ENCODE data around the gene CCL1.

The CCL1 gene, protein sequence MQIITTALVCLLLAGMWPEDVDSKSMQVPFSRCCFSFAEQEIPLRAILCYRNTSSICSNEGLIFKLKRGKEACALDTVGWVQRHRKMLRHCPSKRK

DNA sequence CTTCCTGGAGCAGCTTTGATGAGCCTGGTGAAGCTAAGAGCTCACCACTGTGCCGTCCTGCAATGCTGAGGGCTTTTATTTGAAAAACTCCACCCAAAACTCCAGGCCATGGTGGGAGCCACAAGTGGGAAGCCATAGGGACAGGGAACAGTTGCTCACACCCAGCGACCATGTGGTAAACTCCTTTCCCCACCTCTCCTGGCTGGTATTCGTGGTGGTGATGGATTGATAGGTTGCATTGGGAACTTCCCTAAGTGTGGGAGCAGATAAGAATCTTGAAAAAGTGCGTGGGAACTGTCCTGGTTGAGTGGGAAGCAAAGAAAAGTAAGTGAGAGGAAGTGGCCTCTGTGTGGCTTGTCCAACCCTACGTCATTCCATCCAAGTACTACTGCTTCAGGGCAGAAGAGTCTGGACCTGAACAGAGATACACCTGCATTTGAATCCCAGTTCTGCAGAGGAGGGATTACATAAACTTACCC is at the start of gene CCL1:
Gene CCL1 (minus strand): TSS at position 51 of the 479 bp plus-strand sequence. CDS start 72 bp downstream, outside the sequence.
- Mint-ChIP-seq H3K4me1 (peaks cover 31% of the 10 kb centered on the region), H3K36me3 (no peaks in the 10 kb centered on the region), H3K27ac (peak within 1 kb of the TSS; percentile 43), H3K4me3 (no peak within 1 kb of the TSS), H3K27me3 (peaks cover 20% of the 10 kb centered on the region), H3K9me3 (no peaks in the 10 kb centered on the region)
- no peak for ATAC-seq

DNA sequence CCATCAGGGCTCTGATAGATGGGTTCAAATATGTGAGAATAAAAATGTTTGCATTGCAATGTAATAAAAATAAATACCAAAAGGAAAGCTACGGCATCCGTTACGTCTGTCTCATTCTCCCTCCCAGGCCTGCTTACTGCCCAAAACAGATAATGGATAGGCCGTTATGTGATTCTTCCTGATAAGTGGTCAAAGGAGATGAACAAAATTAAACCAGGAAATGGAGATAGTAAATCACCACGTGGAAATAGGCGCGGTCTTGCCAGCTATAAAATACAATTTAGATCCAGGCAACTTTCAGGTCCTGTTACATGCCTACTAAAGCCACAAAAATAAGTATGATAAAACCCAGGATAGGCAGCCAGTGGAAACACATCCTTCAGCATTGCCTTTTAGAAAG is 49.5 kb upstream of the CCL1 start:
- H3K4me1 Mint-ChIP-seq, result no peaks in the 10 kb centered on the region
- no peak overlapping the region for H3K27ac Mint-ChIP-seq
- H3K27me3 Mint-ChIP-seq, result peaks cover 61% of the 10 kb centered on the region
- H3K4me3 Mint-ChIP-seq, result no peak overlapping the region
- ATAC-seq, result no peak
- H3K36me3 Mint-ChIP-seq, result no peaks in the 10 kb centered on the region
- H3K9me3 Mint-ChIP-seq, result no peaks in the 10 kb centered on the region

DNA sequence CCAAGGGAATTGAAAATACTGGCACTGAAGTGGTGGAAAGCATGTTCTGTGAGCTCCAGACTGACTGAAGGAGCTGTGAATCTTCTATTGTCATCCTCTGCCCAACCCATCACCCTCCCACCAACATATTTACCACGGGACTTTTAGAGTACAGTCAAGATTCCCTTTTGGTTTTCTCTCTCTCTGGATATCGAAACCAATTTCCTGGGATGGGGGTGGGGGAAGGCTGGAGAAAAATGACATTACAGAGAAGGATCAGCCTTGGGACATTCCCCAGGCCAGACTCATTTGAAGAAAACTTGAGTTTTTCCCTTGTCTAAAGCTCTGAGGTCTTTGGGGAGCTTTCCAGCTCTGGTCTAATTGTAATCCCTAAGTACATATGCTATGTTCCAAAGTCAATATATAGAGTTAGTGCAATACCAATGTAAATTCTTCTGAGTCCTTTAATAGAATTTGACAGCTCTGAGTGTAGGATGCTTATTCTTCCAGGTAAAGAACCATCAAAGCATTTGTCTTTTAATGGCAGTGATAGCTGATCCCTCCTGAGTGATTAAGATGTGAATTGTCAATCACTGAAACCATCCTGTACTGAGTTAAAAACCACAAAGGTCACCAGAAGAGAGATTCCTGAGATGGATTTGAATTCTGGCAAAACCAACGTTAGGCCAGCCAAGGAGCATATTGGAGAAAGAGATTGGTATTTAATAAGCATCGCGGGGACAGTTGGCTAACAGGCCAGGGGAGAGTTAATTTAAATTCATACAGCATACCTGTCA is 48.8 kb upstream of the CCL1 start:
- no peaks in the 10 kb centered on the region for H3K36me3 Mint-ChIP-seq
- peaks cover 68% of the 10 kb centered on the region for H3K27me3 Mint-ChIP-seq
- no peaks in the 10 kb centered on the region for H3K9me3 Mint-ChIP-seq
- H3K27ac Mint-ChIP-seq, result no peak overlapping the region
- no peak overlapping the region for H3K4me3 Mint-ChIP-seq
- ATAC-seq, result peak; percentile 36
- H3K4me1 Mint-ChIP-seq, result no peaks in the 10 kb centered on the region

DNA sequence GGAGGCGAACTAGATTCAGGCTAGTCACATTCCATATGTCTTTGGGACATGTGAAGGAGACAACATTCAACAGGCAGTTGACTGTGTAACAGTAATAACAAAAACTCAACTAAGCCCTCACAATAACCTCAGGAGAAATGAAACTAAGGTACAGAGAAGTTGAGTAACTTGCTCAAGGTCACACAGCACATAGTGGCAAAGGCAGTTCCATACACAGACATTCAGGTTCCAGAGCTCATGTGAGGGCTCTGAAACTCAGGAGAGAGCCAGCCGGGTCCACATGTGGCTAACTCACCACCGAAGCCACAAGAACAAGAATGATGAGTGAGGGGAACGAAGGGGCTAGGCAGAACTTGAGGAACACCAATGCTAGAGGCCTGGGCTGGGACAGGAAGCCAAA is 46.3 kb upstream of the CCL1 start:
- no peak overlapping the region for H3K27ac Mint-ChIP-seq

DNA sequence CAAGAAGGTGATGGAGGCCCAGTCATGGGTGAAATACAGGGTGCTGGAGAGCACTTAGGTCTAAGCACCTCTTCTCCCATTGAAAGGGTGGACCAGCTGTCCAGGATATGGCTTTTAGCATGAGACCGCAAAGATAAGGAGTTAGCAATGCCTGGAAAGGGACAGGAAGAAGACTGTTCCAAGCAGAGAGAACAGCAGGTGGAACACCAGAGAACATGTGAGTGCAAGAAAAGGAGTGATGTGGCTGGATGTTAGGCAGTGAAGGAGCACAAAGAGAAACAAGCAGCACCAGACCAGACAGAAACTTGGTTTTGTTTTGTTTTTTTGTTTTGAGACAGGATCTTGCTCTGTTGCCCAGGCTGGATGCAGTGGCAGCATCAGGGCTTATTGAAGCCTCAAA is 45.4 kb upstream of the CCL1 start:
- Mint-ChIP-seq H3K36me3 (no peaks in the 10 kb centered on the region), H3K4me3 (no peak overlapping the region), H3K9me3 (no peaks in the 10 kb centered on the region), H3K4me1 (no peaks in the 10 kb centered on the region), H3K27ac (no peak overlapping the region), H3K27me3 (peaks cover 48% of the 10 kb centered on the region)
- ATAC-seq, result no peak

More for the DNA sequence above, 46.3 kb upstream of the CCL1 start:
- Mint-ChIP-seq H3K9me3 (no peaks in the 10 kb centered on the region), H3K27me3 (peaks cover 55% of the 10 kb centered on the region), H3K4me1 (no peaks in the 10 kb centered on the region), H3K36me3 (no peaks in the 10 kb centered on the region), H3K4me3 (no peak overlapping the region)
- ATAC-seq, result no peak

DNA sequence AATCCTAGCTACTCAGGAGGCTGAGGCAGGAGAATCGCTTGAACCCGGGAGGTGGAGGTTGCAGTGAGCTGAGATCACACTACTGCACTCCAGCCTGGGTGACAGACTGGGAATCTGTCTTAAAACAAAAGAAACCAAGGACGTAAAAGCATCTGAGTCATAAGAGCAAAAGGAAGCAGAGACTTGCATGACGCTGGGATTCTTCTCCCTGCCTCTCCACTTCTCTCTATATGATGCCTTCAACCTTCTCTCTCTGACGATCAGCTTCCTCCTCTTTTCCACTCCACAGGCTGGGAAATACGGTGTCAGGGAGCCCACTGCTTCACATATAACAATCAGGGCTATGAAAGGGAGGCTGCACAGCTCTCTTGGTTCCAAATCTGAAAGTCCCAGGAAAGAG is 43.2 kb upstream of the CCL1 start:
- Mint-ChIP-seq H3K36me3 (no peaks in the 10 kb centered on the region), H3K27ac (no peak overlapping the region), H3K4me1 (no peaks in the 10 kb centered on the region), H3K9me3 (no peaks in the 10 kb centered on the region), H3K27me3 (peaks cover 45% of the 10 kb centered on the region), H3K4me3 (no peak overlapping the region)
- ATAC-seq, result no peak

DNA sequence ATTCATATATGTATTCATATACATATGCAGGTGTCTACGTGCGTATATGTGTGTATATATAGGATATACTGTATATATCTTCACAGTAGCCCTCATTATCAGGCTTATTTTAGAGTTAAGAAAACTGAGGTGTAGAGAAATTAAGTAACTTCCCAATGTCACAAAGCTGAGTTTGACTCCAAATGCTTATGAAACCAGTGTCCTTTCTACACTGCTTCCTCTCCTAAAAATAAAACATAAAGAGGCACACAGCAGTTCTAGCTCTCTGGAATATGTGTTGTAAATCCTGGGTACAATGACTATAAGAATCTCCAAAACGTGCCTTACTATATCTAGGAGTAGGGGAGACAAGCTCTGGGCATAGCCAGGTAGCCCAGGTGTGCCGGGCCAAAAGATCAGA is 40.0 kb upstream of the CCL1 start:
- Mint-ChIP-seq H3K36me3 (no peaks in the 10 kb centered on the region), H3K4me1 (peaks cover 29% of the 10 kb centered on the region), H3K27me3 (peaks cover 16% of the 10 kb centered on the region), H3K9me3 (no peaks in the 10 kb centered on the region), H3K27ac (no peak overlapping the region), H3K4me3 (no peak overlapping the region)
- no peak for ATAC-seq

DNA sequence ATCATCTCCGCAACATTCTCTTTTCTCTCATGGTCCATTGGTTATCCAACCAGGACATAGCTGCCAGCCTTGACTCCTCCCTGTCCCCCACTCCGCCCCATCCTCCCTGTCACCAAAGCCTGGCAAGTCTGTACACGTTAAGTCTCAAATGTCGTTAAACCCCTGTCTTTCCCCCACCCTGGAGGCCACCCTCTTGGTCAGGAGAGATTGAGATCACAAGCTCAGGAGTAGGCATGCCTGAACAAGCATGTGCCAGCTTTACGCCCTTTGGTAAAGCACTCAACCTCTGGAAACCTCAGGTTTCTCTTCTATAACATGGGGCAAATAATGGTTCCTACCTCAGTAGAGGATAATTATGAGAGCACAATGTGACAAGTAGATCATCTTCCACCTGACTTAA is 38.1 kb upstream of the CCL1 start:
- no peak for ATAC-seq
- no peak overlapping the region for H3K4me3 Mint-ChIP-seq
- no peaks in the 10 kb centered on the region for H3K27me3 Mint-ChIP-seq
- H3K27ac Mint-ChIP-seq, result no peak overlapping the region
- H3K36me3 Mint-ChIP-seq, result no peaks in the 10 kb centered on the region
- no peaks in the 10 kb centered on the region for H3K9me3 Mint-ChIP-seq
- peaks cover 41% of the 10 kb centered on the region for H3K4me1 Mint-ChIP-seq

DNA sequence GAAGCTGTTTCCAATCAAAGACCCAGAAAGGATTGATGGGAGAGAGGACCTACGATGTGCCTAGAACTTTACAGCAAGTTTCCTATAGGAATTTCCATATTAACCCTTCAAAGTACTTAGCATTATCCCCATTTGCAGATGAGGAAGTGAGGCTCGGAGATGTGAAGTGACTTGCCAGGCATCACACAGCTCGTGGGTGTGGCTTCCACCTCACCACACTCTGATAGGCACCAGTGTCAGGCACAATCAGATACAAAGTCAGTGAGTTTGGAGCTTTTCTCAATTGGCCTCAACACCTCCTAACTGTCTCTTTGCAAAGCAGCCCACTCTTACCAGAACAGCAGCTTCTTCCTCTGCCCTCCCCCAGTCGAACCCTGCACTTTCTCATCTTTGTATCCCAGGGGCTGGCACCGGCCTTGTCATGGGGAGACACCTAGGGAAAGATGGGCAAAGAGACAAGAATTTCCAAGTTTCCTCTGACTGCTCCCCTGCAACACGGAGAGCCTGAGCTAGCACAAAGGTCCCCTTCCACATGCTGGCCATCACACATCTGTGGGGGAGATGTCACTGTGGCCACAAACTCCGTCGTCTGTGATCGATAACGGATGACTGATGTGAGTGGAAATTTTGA is 37.4 kb upstream of the CCL1 start:
- H3K36me3 Mint-ChIP-seq, result no peaks in the 10 kb centered on the region
- H3K9me3 Mint-ChIP-seq, result no peaks in the 10 kb centered on the region
- H3K27me3 Mint-ChIP-seq, result no peaks in the 10 kb centered on the region
- H3K4me3 Mint-ChIP-seq, result no peak overlapping the region
- no peak overlapping the region for H3K27ac Mint-ChIP-seq
- ATAC-seq, result no peak
- H3K4me1 Mint-ChIP-seq, result peaks cover 41% of the 10 kb centered on the region

DNA sequence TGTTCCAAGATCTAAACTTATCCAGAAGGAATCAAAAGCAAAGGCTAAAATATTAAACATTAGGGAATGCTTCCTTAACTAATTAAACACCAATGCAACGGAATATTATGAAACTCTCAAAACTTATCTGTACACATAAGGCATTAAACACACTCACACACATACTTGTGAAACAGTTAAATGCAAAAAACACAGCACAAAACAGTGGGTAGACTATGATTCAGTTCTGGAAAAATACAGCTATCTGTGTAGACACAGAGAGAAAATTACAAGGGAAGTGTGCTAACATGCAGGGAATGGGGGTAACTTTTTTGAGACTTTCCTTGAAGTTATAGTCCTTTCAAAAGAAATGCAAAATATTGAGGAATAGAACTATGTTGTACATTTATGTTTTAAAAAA is 36.7 kb upstream of the CCL1 start:
- ATAC-seq, result no peak
- Mint-ChIP-seq H3K9me3 (no peaks in the 10 kb centered on the region), H3K4me1 (peaks cover 41% of the 10 kb centered on the region), H3K36me3 (no peaks in the 10 kb centered on the region), H3K27me3 (peaks cover 6% of the 10 kb centered on the region), H3K4me3 (no peak overlapping the region), H3K27ac (peak overlapping the region; percentile 73)

DNA sequence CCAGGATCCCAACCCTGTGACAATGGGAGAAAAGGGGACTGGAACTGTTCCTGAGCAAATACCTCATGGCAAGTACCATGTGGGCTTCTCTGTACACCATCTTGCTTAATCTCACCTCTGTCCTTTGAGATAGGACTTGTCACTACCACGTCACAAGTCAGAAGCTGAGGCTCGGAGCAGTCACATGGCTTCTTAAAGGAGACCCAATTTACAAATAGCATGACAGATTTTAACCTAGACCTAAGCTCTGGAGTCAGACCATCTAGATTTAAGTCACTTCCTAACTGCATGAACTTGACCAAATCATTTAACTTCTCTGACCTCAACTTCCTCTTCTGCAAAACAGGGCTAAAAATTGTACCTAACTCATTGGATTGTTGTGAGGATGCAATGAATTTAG is 36.0 kb upstream of the CCL1 start:
- peak; percentile 94 for ATAC-seq
- H3K27ac Mint-ChIP-seq, result peak overlapping the region; percentile 73
- H3K4me3 Mint-ChIP-seq, result no peak overlapping the region
- H3K4me1 Mint-ChIP-seq, result peaks cover 41% of the 10 kb centered on the region
- no peaks in the 10 kb centered on the region for H3K36me3 Mint-ChIP-seq
- no peaks in the 10 kb centered on the region for H3K9me3 Mint-ChIP-seq
- H3K27me3 Mint-ChIP-seq, result peaks cover 13% of the 10 kb centered on the region

DNA sequence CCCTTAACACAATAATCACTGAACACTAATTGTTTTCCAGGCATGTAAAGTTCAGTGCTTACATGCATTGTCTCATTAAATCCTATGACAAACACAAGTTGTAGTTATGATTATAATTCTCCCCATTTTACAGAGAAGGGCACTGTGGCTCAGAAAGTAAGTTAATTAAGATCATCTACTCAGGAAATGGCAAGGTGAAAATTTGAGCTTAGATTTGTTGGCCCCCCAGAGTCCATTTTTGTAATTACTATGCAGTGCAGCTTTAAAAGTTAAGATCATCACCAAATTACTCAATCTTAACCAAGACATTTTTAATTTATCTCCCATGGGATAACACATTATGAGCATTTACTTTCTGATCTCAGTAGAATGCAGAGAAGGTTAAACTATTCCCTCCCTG is 34.2 kb upstream of the CCL1 start:
- H3K4me3 Mint-ChIP-seq, result no peak overlapping the region

DNA sequence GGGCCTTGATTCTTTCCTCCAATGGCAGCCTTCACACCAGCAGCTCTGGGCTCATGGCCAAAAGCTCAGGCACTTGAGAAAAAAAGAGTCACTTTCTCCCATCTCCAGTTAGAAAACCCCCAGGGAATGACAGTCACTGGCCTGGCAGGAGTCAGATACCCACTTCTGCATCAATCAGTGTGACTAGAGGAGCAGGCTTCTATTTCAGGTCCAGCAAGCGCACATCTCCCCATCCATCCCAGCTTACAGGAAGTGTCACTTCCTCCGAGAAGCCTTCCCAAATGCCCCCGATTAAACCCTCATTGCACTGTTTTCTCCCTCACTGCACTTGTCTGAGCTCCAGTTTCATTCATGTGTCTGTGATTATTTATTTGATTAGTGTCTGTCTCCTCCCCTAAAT is 30.4 kb upstream of the CCL1 start:
- Mint-ChIP-seq H3K9me3 (no peaks in the 10 kb centered on the region), H3K27ac (no peak overlapping the region), H3K36me3 (no peaks in the 10 kb centered on the region), H3K27me3 (peaks cover 18% of the 10 kb centered on the region), H3K4me1 (peaks cover 49% of the 10 kb centered on the region), H3K4me3 (no peak overlapping the region)
- peak; percentile 37 for ATAC-seq

More for the DNA sequence above, 34.2 kb upstream of the CCL1 start:
- Mint-ChIP-seq H3K27me3 (peaks cover 18% of the 10 kb centered on the region), H3K27ac (peak overlapping the region; percentile 73), H3K9me3 (no peaks in the 10 kb centered on the region), H3K4me1 (peaks cover 53% of the 10 kb centered on the region), H3K36me3 (no peaks in the 10 kb centered on the region)
- ATAC-seq, result no peak

DNA sequence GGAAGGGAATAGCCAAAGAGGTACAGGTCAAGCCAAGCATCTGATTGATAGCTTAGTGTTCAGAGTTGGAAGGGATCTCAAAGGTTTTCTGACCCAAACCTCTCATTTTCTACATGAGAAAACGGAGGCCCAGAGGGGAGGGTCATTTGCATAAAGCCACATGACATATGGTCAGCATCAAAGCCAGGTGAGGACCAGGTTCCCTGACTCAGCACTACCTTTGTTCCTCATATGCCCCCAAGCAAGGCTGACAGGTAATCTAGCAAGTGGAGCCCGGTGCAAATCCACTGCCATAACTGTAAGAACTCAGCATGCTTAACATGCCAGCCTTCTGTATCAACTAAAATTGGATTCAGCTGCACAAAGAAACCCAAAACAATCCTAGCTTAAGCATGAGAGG is 28.2 kb upstream of the CCL1 start:
- H3K36me3 Mint-ChIP-seq, result no peaks in the 10 kb centered on the region
- H3K27ac Mint-ChIP-seq, result peak overlapping the region; percentile 4
- no peaks in the 10 kb centered on the region for H3K9me3 Mint-ChIP-seq
- peaks cover 25% of the 10 kb centered on the region for H3K27me3 Mint-ChIP-seq
- ATAC-seq, result no peak
- H3K4me1 Mint-ChIP-seq, result peaks cover 50% of the 10 kb centered on the region
- no peak overlapping the region for H3K4me3 Mint-ChIP-seq

DNA sequence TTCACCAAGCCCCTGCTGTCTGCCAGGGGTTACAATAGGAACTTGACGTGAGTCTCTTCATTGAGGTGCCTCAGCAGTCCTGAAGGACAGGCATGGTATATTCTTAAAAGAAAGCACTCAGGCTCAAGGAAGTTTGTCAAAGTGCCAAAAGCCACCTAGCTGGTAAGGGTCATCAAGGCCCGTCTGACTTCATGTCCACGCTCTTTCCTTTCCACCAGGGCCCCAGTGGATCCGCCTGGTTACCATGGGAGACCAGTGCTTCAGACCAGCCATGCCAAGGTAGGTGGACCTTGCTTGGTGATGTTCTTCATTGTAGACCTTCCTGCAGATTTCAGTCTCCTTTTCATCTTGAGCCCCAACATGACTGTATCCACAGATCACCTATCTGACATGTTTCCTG is 27.6 kb upstream of the CCL1 start:
- no peak for ATAC-seq
- no peaks in the 10 kb centered on the region for H3K36me3 Mint-ChIP-seq

More for the DNA sequence above, 27.6 kb upstream of the CCL1 start:
- peak overlapping the region; percentile 4 for H3K27ac Mint-ChIP-seq
- H3K4me1 Mint-ChIP-seq, result peaks cover 56% of the 10 kb centered on the region
- H3K9me3 Mint-ChIP-seq, result no peaks in the 10 kb centered on the region
- no peak overlapping the region for H3K4me3 Mint-ChIP-seq
- peaks cover 31% of the 10 kb centered on the region for H3K27me3 Mint-ChIP-seq

Measured in stimulated activated memory B cell treated with anti-CD40 and anti-IgM and Interleukin-4, amounts not matched to agents 10 μg/mL and 1 μg/mL and 100 μg/mL, for 72 hours (primary cell).